Measurements from ENCODE around the gene ANKRD33B.
"Not testable (repeated sequence)": the region's sequence is repeated elsewhere in the genome, so short reads cannot be mapped to it uniquely, and the experiment has no call there.

Gene ANKRD33B

DNA sequence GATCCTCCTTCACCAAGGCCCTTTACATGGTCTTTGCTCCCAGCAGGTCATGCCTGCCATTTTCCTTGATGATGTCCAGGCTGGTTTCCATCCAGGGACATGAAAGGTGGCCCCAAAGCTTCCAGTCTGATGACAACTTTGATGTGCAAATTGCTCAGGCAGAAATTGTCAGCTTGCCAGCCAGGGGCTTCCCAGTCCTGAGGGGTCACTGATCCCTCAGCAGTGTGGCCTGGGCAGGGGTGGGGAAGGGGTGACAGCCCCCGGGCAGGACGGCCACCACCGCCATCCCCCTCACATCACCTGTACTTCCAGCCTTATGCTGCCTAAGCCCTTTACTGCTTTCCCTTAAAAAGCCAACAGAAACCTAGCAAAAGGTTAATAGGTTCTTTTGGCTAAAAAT is 96.3 kb downstream of the ANKRD33B start:
- no peak for DNase-seq (ENCODE audit: low read depth in 2 of 2)

DNA sequence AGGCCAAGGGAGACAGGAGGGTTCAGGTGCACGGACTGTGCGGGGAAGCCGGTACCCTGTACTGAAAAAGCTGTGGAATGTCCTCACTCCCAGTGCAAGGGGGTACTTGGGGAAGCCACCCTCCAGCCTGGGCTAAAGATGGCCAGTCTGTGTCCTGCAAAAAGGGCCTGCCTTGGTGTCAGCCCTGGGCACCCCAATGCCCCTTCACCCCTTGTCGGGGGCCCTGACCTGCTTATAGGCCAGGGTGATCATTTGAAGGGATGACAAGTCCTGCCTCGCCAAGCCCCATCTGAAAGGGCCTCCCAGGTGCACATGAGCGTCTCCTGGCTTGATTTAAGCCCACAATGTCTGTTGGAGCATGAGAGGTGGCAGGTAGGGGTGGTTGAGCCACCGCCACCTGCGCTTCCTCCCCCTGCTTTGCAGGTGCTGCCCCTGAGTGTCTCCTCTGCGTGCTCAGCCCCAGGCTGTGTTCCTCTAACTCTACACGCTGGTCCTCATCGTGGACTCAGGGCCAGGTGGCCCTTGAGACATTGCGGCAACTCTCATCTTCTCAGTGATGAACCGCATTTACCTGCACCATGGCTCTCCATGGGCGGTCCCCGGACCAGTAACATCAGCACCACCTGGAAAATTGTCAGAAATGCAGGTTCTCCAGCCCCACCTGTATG is 97.0 kb downstream of the ANKRD33B start:
- DNase-seq (ENCODE audit: low read depth in 2 of 2): no peak

DNA sequence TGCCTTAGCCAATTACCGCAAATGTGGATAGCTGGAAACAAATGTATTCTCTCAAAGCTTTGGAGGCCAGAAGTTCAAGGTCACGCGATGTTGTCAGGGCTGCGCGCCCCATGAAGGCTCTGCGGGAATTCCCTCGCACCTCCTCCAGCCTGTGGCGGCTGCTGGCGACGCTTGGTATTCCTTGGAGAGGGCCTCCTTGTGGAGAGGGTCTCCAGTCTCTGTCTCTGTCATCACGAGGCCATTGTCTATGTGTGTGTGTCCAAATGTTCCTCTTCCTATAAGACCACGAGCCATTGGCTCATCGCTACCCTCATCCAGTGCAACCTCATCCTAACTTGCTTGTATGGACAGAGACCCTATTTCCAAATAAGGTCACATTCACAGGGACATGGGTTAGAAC is 97.5 kb downstream of the ANKRD33B start:
- no peak for DNase-seq (ENCODE audit: low read depth in 2 of 2)

DNA sequence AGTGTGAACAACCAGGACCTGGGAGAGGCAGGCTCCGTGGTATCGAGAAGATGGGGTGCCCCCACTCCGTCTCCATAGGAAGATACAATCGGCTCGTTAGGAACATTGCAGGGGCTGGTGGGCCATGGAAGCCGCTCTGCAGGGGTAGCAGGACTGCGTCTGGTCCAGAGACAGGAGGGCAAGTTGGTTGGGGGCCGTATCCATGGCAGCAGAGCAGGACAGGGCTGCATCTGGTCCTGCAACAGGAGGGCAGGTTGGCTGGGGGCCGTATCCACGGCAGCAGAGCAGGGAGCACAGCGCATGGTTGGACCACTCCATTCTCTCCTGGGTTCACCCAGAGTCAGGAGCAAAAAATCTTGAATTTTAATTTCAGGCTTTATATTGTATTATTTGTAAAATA is 98.2 kb downstream of the ANKRD33B start:
- DNase-seq (ENCODE audit: low read depth in 2 of 2): no peak

DNA sequence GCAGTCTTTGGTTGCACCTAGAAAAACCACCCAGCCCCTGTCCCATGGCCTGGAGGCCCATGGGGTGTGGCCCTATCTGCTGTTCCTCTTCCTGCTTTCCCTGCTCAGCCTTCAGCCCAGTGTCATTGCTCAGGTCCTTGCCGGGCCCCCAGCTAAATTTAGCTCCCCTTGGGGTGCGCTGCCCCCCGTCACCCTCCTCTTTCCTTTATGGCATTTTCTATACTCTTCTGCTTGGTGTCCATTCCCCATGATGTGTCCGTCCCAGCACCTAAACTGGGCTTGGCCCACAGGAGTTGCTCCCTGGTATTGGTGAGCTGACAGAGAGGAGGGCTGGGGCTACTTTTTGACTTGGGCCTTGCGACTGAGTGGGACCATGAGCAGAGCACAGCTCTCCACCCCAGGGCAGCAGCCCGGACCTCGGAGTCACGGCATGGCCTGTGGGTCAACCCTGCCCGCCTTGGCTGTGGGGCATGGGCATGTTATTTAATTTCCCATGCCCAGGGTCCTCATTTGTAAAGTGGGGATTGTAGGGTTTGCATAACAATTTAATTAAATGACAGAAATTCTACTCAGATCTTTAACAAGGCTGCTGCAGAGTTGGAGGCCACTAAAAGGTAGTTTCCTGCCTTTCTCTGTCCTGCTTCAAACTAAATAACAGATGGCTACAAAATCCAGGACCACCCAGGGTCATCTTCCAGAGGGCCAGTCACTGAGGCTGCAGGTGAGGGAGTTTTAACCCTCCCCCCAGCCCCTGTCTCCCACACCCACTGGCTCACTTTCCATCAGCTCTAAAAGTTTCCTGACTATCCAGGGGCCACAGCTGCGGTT is 99.0 kb downstream of the ANKRD33B start:
- DNase-seq (ENCODE audit: low read depth in 2 of 2): no peak

DNA sequence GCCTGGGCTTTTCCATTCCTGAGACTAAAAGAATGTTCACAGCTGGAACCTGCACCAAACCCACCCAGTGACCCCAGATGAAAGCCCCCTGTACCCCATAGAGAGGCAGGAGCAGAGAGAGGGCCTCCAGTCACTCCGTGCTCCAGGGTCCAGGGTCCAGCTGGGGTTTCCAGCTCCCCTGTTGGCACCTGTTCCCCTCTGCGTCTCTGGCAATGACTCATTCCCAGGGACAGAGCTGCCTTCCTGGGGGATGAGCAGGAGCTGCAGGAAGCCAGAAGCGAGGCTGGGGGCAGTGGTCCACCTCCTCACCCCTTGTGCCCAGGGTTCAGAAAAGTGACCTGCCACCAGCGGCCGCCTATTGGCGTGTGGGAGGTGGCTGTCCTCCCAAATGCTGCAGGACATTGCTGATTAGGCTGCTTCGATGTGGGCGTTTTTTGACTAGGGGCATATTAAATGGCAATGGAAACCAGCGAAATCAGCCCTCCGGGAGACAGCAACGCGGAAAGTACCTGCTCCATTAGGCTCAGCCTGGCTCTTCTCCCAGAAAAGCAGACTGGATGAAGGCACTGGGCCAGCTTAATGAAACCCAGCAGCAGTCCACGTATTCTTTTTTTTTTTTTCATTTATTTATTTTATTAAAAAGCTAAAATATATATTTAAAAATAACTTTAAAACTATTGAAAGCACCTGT is 99.8 kb downstream of the ANKRD33B start:
- no peak for DNase-seq (ENCODE audit: low read depth in 2 of 2)

DNA sequence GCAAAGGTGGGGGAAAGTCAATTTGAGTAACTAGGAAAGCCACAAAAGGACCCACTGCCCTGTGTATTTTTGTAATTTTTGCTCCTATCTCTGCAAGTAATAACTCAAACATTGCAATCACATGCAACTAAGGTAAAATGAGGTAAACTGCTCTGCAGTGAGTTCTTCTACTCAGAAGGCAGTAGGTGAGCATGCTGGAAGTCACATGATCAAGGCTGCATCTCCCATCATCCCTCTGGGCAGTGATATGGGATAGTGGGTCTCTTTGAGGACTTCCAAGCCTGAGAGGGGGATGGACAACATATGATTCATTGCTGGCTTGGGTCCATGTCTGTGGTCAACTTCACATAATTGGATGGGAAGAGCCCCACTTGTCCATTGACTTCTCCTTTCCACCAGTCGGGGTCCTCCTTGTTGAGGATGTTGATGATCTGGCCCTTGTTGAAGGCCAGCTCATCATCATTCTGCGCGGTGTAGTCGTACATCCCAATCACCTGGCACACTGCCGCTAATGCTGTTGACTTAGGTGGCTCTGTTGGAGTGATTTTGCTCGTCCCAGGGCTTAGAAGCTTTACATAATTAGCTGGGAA is 100.4 kb downstream of the ANKRD33B start:
- DNase-seq (ENCODE audit: low read depth in 2 of 2): not testable (repeated sequence)

DNA sequence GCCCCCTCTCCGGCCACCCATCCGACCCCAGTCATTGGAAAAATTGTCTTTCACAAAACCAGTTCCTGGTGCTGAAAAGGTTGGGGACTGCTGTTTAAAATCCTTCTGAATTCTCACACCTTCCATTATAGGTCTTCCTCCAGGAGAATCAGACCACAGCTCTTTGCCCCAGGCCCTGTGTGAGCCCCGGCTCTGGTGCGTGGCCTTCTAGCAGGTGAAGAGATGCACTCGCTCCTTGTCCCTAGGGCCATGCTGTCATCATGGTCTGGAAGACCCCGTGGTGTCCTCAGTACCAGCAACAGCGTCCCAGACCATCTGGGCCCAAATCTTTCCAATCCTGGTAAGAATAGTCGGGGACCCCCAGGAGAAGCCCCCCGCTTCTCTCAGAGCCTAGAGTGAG is 101.9 kb downstream of the ANKRD33B start:
- no peak for DNase-seq (ENCODE audit: low read depth in 2 of 2)

DNA sequence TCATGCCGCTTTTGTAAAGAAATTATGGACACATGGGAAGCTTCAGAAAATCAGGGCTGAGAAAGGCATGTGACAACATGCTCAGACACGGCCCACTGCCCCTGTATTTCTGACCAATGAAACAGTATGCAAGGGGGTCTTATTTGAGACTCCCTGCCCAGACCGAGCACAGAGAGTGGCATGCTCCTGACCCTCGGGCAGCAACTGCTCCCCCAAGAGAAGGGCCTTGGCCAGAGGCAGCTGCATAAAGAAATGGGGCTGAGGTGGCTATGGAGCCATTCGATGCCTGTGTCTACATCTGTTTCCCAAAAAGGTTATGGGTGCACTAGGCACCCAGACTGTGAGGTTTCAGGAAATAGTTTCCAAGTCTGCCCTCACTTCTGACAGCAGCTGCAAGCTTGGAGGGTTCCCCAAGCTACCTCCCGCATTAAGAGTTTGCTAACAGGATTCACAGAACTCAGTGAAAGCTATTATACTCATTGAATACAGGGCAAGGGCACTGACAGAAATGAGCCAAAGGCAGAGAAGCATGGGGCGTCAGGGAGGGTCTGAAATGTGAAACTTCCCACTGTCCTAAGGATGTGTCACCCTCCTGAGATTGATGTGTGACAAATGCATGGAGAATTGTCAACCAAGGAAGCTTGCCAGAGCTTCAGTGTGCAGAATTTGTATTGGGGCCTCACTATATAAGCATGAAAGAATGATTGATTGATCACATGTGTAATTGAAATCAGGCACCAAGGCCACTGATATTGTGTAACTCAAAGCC is 102.8 kb downstream of the ANKRD33B start:
- DNase-seq (ENCODE audit: low read depth in 2 of 2): no peak

DNA sequence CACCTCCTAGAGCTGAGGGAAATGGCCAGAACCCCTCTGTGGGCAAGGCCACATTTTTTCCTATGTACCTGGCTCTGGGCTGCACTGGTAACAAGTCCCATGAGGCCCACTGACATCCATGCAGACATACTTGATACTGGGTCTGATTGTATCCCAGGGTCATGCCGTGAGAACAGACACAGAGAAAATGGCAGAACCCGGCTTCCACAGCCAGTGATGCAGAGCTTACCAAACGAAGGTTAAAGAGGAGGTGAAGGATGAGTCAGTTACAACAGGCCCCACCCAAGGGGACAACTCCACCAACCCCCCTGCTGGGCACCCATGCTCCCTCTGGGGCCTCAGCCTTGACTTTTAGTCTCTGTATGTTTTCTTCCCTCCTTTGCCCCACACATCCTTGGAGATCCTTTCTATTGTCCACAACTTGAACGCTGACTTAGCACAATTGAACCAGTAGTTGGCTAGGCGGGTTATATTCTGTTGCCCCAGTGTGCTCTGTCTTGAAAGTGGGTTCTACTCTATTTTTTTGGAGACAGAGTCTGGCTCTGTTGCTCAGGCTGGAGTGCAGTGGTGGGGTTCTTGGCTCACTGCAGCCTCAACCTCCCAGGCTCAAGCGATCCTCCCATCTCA is 103.7 kb downstream of the ANKRD33B start:
- DNase-seq (ENCODE audit: low read depth in 2 of 2): no peak

DNA sequence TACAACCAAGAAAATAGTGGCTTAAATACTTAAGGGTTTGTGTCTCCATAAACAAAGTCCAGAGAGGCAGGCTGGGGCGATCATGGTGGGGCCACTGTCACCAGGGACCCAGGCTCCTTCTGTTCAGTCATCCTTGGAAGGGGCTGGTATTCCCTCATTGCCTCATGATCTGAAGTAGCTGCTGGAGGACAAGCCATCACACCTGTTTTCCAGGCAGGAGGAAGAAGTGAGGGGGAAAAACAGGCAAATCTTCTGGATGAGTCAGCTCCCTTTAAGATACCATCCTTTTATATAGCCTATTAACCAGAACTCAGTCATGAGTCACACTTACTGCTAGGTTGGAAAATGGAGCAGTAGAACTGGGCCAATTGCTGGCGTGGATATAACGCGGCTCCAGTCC is 104.8 kb downstream of the ANKRD33B start:
- no peak for DNase-seq (ENCODE audit: low read depth in 2 of 2)

DNA sequence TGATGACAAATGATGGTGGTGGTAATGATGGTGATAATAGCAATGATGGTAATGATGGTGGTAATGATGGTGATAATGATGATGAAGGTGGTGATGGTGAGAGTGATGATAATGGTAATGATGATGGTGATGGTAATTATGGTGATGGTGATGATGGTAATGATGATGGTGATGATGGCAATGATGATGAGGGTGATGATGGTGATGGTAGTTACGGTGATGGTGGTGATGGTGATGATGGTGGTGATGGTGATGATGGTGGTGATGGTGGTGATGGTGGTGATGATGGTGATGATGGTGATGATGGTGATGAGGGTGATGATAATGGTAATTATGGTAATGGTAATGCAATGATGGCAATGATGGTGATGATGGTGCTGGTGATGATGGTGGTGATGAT is 106.1 kb downstream of the ANKRD33B start:
- DNase-seq (ENCODE audit: low read depth in 2 of 2): no peak

DNA sequence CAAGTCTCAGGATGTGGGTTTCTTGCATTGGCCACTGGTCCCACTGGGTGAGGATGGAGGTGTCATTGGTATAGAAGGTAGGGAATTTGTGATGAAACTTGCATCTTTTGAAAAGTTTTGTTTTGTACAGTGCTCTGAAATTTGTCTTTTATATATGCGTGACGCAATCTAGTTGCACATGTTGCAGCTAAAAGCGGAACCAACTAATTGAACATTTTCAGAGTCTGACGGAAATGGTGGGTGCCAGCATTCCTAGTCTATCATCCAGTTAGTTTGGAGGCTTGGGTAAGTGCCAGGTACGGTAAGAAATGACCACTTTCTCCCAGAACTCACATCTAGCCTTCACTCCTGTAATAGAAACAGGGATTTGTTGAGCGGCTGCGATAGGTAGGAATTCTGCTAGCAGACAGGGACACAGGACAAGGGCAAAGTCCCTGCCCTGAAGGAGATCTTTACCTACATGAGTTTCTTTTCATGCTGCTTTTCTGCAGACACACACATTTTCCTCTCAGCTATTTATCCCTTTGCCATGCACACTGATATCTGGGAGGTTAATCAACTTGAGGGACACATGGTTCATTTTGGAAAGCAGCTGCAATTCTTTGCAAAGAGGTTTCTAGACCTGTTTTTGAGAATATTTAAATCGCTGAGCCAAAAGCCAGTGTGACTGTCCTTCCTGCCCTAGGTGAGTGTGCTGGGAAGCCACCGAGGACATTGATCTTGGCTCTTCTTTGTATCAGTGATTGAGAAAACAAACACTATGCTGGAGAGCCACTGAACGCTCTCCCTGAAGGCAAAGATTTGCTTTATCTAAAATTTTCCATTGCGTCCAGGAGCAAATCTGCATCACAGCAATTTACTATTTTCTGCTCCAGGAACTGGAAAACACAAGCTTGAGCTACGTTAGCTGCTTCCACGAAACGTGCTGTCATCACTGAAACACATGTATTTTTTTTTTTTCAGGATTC is 107.5 kb downstream of the ANKRD33B start:
- no peak for DNase-seq (ENCODE audit: low read depth in 2 of 2)

DNA sequence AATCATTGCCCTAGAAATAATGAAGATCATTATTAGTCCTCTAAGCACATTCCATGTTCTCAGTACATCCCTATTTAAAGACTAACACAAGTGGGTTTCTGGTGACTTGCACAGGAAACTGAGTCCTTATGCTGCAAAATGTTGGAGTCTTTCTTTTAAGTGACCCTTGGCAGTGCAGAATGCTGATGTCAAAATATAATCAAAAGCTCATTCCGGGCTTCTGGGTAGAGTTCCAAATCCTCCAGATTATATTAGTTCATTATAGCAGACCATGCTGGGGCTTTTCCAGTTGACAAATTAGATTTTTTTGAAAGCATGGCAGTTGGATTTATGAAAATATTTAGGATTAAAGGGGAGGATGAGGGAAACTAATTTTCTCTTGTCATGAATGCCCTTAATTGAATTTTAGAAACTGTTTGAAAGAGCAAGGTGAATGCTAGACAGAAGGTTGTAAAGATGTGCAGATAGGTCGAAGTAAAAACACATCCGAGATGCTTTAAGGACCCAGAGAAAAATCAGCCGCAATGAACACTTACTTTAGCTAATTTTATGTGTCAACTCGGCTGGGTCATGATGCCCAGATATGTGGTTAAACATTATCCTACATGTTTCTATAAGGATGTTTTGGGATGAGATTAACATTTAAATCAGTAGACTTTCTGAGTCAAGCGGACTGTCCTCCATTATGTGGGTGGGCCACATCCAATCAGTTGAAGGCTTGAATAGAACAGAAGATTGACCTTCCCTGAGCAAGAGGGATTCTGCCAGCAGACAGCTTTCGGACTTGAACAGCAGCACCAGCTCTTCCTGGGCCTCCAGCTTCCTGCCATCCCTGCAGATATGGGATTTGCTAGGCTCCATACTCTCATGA is 108.5 kb downstream of the ANKRD33B start:
- DNase-seq (ENCODE audit: low read depth in 2 of 2): no peak

DNA sequence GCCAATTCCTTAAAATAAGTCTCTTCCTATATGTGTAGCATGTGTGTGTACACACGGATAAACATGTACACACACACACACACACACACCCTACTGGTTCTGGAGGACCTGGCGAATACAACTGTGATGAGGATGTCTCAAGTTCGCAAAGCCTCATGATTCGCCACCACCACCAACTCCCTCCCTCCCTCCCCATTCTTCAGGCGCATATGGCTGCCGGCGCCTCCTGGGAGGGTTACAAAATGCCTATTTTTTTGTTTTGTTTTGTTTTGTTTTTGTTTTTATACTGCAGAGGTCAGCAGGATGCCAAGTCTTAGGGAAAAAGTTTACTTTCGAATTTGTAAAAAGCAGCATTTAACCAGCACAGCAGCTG is 109.1 kb downstream of the ANKRD33B start:
- no peak for DNase-seq (ENCODE audit: low read depth in 2 of 2)

DNA sequence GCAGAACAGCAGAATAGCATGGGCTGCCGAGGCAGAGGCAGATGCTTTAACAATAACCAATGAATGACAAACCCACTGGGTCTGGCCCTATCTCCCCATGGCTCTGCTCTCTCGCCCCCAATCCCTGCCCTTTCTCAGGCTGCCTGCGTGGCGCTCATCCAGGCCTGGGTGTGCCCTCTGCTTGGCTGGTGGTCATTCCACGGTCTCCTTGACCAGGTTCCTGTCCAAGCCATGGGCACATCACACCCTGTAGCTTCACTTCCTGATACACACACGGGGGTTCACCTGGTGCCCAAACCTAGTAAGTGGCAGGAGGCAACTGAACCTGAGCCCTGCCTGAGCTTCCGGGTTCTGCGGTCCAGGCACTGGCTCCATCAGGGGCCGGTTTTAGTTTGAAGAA is 109.5 kb downstream of the ANKRD33B start:
- no peak for DNase-seq (ENCODE audit: low read depth in 2 of 2)

DNA sequence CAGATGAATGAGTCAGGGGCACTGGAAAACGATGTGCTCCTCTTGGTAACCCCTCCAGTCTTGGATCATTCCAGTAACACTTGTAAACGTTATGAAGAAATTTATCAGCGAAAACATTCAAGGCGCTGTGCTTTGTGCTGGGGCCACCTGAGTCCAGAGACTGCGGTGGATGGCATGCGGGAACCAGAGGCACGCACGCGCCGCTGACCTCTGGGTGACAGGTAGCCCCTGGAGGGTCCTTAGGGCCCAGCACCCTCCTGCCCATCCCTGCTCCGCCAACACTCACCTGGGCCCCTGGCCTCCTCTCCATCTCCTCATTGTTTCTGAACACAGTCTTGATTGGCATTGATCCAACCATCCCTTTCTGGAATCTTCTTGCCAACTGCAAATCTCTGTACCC is 110.2 kb downstream of the ANKRD33B start:
- no peak for DNase-seq (ENCODE audit: low read depth in 2 of 2)

DNA sequence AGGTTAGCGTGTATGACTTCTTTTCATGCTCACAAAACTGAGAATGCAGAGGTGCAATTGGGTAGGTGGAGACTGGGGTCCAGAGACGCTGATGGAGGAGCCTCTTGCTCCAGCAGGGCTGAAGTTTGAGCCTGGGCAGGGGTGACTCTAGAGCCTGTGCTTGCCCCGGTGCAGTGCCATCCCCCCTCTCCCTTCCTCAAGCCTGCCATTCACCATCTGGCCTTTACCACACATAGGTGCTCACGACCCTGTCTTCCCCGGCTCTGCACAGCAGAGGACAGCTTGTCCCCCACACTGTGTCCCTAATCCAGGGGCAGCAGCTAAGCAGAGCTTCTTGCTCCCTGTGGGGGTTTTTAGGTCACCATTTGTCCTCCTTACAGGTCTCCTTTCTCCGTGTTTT is 110.7 kb downstream of the ANKRD33B start:
- DNase-seq (ENCODE audit: low read depth in 2 of 2): no peak

DNA sequence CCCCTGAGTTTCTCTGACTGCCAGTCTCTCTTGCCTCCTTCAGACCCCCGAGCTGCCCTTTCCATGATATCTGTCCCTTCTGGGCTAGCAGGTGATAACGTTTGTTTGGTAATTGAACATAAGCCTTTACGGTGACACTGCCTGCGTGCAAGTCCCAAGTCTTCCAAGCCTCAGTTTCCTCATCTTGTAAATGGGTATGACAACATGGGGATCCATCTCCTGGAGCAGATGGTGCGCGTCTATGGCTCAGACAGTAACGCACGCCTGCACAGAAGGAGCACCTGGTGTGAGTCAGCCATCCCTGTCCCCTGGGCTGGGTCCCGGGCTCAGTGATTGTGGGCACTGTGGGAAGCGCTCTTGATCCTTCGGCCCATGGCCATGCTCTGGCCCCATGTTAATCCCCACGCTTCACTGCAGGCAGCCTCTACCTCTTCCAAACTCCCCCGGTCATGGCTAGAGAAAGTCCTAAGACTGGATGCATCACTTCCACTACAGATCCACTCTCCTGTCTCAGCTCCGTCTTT is 111.4 kb downstream of the ANKRD33B start:
- DNase-seq (ENCODE audit: low read depth in 2 of 2): no peak

Data from stimulated activated CD4-positive, alpha-beta T cell treated with anti-CD3 and anti-CD28 coated beads, Interleukin-12 subunit alpha, Interleukin-12 subunit beta, amount 100 ng/mL, for 24 hours (primary cell).